HuH-7.5 (cell line): ENCODE results near the gene PITX1.
"Not testable (repeated sequence)": the region's sequence is repeated elsewhere in the genome, so short reads cannot be mapped to it uniquely, and the experiment has no call there.

Experiments
- DNase-seq: peaks from one replicate; pipeline ENCODE4 v3.0.0; 2011; ENCODE audit warnings: low spot score

Gene PITX1

DNA sequence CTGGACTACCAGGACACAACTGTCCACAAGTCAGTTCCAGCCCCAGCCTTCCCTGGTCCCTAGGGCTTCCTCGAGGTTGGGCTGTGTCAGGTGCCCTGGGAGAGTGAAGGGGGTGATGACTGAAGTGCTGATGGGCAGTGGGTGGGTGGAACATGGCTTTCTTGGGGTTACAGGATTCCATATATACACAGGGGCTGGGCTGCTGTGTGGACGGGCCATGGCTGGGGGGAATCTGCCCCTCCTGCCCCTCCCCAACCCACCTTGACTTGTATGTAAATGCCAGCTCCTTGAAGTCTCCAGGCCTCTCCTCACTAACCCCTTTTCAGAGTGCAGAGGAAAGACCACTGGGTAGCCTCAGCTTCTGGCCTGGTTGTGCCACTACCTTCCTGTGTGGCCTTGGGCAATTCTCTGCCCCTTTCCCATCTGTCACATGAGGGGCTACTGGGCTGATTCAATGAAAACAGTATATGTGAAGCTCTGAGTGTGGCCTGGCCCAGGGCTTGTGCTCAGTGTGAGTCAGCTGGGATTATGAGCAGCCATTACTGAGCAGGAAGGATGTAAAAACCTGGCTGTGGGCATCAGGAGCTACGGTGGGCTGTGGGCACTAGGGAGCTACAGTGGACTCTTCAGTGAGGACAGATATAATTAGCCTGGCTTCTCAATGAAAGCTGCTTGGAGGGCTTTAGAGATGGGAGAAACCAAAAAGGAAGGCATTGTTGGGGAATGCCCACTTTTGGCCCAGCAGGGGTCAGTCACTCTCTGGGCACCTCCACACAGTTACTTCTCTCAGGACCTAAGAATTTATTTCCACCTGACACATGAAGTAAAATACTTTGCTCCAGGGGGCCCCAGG, 23.3 kb downstream of the PITX1 start:
- no peak for DNase-seq

GRCh38 chr5:135009736-135010501, 24.1 kb downstream of the PITX1 start:
- DNase-seq = no peak

- no peak for DNase-seq
Measured at GRCh38 chr5:135008981-135009735, 24.9 kb downstream of the PITX1 start.

- no peak for DNase-seq
Measured at GRCh38 chr5:135008556-135008955, 25.5 kb downstream of the PITX1 start.

- no peak for DNase-seq
Measured at GRCh38 chr5:135007749-135008363, 26.2 kb downstream of the PITX1 start.

DNA sequence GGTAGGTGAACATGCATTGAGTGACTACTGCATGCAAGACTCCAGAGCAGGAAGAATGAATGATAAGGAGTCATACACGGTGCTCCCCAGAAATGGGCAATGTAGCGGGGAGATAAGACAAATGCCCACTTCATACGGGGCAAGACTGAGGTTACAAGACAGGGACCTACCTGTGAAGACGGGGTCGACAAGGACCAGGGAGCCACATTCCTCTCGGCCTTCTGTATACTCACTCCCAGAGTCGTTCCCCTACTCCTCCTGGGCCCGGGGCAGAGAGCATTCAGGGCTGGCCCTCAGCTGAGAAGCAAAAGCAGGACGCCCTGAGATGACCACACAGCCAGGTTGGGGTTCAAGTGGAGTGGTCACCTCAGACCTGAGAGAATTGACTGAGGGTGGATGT, 26.7 kb downstream of the PITX1 start:
- DNase-seq = no peak

- DNase-seq = no peak
Measured at GRCh38 chr5:135005076-135005475, 29.0 kb downstream of the PITX1 start.

DNA sequence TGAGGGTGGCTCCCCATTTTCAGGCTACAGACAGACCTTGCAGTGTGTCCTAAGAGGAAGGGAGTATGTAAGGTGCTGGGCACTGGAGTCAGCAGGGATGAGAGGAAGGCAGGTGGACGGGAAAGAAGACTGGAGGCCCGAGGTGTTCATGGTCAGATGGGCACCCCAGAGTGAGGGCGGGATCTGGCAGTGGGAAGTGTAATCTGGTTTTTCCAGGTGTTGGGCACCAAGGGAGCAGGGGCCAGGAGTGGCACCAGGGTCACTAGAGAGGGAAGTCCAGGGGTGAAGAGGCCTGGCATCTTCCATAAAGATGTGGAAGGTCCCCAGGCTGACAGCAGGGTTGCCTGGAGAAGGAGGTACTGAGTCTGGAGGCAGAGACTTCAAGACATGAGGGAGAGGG, 29.7 kb downstream of the PITX1 start:
- no peak for DNase-seq

DNA sequence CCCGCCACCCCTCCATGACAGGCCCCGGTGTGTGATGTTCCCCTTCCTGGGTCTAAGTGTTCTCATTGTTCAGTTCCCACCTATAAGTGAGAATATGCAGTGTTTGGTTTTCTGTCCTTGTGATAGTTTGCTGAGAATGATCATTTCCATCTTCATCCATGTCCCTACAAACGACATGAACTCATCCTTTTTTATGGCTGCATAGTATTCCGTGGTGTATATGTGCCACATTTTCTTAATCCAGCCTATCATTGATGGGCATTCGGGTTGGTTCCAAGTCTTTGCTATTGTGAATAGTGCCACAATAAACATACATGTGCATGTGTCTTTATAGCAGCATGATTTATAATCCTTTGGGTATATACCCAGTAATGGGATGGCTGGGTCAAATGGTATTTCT, 36.0 kb downstream of the PITX1 start:
- DNase-seq = not testable (repeated sequence)

DNA sequence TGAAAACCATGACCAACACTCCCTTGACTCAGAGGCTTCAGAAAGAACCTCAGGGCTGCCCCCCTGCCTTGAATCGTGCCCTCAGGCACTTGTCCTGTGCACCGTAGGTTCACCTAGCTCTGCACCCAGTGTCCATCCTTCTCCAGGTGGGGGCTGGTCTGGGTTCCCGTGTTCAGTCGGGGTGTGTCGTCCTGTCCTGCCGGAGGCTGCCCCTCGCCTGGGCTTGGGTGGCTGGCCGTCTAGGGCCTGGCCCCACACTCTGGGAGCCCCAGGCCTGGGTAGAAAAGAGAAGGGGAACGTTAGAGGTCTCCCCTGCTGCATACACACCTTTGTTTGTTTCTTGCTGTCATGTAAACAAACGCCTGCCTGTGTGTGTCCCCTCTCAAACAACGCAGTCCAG, 37.0 kb downstream of the PITX1 start:
- no peak for DNase-seq

DNA sequence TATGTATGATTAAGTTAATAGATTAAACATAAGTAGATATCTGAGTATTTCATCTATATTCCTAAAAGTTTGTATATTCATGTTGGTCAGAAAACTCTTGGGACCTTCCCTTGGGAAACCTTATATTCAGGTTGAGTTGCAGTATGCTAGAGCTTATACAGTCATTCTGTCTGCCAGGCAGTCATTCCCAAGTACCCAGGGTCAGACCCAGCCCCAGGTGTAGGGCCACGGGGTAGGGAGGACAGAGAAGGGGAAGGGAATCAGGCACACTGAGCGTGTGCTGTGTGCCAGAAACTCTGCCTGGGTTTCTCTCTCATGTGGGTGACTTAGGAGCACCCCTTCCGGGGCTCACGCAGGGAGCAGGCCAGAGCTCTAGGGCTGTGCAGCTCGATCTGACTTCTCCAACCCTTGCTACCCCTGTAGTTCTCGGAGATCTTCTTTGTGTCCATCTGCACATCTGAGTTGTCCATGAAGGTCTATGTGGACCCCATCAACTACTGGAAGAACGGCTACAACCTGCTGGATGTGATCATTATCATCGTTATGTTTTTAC, 38.1 kb downstream of the PITX1 start:
- no peak for DNase-seq

GRCh38 chr5:134994560-134995156, 39.4 kb downstream of the PITX1 start:
- DNase-seq = no peak

DNA sequence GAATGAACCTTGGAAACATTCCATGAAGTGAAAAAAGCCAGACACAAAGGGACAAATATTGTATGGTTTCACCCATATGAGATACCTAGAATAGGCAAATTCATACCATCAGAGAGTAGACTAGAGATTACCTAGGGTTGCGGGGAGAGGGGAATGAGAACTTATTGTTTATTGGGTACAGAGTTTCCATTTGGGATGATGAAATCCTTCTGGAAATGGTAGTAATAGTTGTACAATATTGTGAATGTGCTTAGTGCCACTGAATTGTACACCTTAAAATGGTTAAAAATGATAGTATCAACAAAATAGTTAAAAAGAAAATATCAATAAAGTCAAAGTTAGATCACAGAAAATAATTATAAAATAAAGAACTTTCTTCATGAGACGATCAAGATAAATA, 40.9 kb downstream of the PITX1 start:
- no peak for DNase-seq

- no peak for DNase-seq
Measured at GRCh38 chr5:134992148-134992547, 41.9 kb downstream of the PITX1 start.

DNA sequence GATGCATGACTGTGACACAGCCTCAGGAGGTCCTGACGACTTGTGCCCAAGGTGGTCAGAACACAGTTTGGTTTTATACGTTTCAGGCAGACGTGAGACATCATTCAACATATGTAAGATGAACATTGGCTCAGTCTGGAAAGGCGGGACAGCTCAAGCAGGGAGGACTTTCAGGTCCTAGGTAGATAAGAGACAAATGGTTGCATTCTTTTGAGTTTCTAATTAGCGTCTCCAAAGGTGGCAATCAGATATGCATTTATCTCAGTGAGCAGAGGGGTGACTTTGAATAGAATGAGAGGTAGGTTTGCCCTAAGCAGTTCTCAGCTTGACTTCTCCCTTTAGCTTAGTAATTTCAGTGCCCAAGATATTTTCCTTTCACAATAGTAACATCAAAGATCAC, 43.8 kb downstream of the PITX1 start:
- DNase-seq = not testable (repeated sequence)

DNA sequence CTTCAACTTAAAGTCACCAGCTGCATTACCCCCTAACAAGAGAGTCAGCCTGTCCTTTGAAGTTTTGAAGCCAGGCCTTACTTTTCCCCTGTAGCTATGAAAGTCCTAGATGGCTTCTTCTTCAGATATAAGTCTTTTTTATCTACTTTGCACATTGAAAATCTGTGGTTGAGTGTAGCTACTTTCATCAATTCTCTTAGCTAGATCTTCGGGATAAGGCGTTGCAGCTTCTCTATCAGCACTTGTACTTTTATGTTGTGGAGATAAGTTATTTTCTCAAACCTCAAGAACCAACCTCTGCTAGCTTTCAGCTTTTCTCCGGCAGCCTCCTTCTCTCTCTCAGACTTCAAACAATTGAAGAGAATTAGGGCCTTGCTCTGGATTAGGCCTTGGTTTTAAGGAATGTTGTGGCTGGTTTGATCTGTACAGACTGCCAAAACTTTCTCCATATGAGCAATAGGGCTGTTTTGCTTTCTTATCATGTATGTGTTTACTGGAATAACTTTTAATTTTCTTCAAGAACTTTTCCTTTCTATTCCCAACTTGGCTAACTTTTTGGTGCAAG, 44.7 kb downstream of the PITX1 start:
- DNase-seq = no peak

GRCh38 chr5:134982230-134982629, 51.8 kb downstream of the PITX1 start:
- no peak for DNase-seq

- DNase-seq = no peak
Measured at GRCh38 chr5:134979416-134979815, 54.6 kb downstream of the PITX1 start.
